ACHN (cell line): ENCODE measurements around the gene CAMSAP3.
"Not testable (repeated sequence)": the region's sequence is repeated elsewhere in the genome, so short reads cannot be mapped to it uniquely, and the experiment has no call there.

Source experiments
- DNase-seq: peaks from one replicate; pipeline ENCODE4 v3.0.0-alpha.2; 2015
- in situ Hi-C: cut with HindIII; loops from 2 replicates; pipeline ENCODE4 v1.10.0; 2017; ENCODE audit warnings: low sequenced_read_pairs, low pct_ligation_motif_present, low pct_unique_long_range_greater_than_20kb

Gene CAMSAP3

DNA sequence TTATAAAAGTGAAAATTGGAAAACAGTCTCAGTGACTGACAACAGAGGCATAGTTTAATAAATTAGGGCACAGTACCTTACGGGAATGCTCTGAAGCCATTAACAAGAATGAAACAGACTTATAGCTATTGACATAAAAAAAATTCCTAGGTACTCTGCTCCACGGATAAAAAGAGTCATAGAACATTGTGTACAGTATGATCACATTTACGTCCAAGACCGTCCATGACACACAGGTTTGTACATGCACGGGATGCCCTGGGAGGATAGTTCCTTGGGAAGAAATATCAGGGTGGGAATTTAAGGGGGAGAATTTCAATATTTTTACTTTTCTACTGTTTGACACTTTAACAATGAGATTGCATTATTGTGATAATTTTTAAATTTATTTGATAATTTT, 24.9 kb upstream of the CAMSAP3 start:
- in situ Hi-C loops = no loop called here
- DNase-seq = no peak

DNA sequence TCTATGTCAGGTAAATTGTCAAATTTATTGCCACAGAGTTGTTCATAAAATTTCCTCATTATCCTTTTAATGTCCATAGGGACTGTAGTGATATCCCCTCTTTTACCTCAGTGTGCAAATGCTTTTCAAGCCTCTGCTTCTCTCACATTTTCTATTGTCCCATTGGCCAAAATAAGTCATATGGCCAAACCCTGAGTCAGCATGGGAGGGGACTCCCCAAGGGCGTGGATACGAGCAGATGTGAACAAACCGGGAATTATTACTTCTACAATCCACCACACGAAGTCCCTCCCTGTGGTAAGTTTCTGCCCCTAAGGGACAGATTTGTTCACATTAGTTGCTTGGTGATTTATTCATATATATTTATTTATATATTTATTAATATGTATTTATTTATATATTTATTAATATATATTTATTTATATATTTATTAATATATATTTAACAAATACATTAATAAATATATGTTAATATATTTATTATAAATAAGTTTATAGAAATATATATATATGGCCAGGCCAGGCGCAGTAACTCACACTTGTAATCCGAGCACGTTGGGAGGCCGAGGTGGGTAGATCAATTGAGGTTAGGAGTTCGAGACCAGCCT, 20.1 kb upstream of the CAMSAP3 start:
- in situ Hi-C loops = no loop called here
- no peak for DNase-seq

- in situ Hi-C loops, DNase-seq: not testable (repeated sequence)
Observed at GRCh38 chr19:7577422-7577821, 18.2 kb upstream of the CAMSAP3 start.

DNA sequence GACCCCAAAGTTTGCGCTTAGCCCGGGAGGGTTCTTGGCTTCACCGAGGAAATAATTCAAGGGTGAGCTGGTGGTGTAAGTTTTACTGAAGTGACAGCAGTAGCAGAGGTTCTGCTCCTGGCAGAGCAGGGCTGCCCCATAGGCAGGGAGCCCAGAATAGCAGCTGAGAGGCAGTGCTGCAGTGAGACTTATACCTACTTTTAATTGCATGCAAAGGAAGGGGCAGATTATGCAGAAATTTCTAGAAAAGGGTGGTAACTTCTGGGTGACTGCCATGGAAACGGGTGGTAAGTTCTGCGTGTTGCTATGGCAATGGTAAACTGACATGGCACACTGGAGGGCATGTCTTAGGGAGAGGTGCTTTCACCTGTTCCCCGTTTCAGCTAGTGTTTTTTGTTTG, 17.5 kb upstream of the CAMSAP3 start:
- in situ Hi-C loops = no loop called here
- DNase-seq = no peak

GRCh38 chr19:7579182-7579581, 16.5 kb upstream of the CAMSAP3 start:
- in situ Hi-C loops = no loop called here
- no peak for DNase-seq

DNA sequence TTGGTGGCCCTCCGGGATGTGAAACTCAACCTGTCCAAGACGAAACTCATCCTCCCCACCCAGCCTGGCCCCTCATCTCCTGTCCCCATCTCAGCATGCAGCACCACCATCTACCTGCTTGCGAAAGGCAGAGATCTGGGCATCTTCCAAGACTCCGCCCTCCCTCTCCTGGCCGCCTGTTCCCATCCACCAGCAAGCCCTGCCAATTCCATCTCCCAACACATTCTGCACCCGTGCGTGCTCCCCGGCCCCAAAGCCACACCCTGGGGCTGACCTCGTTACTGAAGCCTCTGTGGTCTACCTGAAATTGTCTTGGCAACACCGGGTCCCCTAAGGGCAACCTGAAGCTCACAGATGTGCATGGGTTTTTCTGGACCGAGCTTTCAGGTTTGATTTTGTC, 13.2 kb upstream of the CAMSAP3 start:
- DNase-seq = no peak
- in situ Hi-C loops = no loop called here

DNA sequence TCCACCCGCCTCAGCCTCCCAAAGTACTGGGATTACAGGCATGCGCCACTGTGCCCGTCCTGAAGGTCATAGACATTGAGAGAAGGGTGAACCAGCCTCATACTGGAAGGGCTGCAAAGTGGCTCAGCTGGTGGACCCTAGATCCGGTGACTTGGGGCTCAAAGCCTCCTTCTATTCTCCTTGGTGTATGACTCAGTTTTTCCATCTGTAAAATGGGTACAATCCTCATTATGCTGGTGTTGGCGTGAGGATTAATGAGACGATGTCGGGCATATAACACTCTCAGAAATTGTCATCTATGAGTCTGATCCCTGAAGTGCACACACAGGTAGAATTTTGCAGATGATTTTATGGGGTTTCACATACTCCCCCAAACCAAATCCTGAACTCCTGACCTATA, 5.8 kb upstream of the CAMSAP3 start:
- DNase-seq = no peak
- in situ Hi-C loops = no loop called here

DNA sequence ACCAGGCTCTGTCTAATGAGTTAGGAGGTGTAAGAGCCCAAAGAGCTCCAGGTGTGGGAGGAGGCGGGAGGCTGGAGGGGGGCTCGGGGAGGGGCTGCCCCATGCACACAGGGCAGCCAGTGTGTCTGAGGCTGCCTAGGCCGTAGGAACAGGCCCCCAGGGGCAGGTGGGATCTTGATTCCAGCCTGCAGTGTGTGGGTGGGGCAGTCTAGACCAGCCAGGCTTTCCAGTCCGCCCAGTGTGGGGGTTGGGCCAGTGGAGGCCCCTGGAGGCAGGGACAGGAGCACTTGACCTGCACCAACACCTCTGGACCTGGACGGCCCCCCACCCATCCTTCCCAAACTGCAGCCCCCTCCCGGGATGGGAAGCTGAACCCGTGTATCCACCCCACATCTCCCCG, 5.4 kb upstream of the CAMSAP3 start:
- in situ Hi-C loops = no loop called here
- DNase-seq = no peak

GRCh38 chr19:7596211-7596937, 711 bp downstream of the CAMSAP3 start:
- DNase-seq = no peak
- in situ Hi-C loops = no loop called here

GRCh38 chr19:7597689-7598088, 2.0 kb downstream of the CAMSAP3 start:
- no peak for DNase-seq
- in situ Hi-C loops = no loop called here

DNA sequence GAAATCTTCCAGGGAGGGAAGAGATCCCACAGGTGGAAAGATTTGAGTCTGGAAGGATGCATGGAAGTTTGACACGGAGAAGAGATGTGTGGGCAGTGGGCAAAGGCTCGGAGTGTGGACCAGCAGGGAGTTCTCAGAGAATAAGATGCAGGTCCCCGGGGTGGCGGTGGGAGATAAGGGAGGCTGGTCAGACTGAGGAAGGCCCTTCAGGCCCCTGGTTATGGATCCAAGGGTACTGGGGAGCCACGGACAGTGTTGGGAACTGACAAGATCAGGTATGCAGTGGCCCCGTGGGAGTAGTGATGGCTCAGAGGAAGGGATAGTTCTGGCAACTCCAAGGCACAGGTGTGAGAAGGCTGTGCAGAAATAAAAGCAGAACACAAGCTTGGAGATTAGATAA, 2.5 kb downstream of the CAMSAP3 start:
- in situ Hi-C loops = no loop called here
- DNase-seq = no peak

DNA sequence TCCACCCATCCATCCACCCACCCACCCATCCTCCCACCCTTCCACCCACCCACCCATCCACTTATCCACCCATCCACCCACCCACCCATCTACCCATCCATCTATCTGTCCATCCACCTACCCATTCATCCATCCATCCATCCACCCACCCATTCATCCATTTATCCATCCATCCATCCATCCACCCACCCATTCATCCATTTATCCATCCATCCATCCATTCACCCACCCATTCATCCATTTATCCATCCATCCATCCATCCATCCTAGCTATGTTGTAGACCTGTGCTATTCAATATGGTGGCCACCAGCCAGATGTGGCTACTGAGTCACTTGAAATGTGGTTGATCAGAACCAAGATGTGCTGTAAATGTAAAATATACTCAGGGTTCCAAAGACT, 5.1 kb downstream of the CAMSAP3 start:
- DNase-seq = no peak
- in situ Hi-C loops = no loop called here

DNA sequence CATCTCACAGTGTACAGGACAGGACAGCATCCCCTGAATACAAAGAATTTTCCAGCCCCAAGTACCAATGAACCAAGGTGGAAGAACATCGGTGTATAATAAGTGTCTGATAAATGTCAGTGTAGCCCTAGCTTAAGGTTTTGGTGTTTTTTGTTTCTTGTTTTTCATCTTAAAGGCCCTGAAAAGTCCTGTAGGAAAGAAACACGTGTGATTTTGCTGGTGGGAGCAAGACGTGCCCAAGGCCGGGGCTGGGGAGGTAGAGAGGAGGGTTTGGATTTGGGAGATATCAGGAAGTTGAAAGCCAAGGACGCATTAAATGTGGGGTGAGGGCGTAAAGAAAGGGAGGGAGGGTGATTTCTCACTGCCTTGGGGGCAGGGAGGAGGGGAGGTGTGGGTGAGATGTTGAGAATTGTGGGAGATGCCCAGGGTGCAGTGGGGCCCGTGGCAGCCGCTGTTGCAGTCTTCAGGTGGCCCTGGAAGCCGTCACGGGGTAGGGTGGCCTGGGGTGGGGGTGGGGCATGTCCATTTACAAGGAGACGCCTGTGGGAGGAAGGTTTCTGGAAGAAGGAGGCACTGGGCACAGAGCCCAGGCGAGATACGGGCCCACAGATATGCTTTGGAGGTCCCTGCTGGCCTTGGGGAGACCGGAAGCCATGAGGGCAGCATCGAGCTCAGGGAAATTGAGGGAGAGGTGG, 6.7 kb downstream of the CAMSAP3 start:
- in situ Hi-C loops = no loop called here

DNA sequence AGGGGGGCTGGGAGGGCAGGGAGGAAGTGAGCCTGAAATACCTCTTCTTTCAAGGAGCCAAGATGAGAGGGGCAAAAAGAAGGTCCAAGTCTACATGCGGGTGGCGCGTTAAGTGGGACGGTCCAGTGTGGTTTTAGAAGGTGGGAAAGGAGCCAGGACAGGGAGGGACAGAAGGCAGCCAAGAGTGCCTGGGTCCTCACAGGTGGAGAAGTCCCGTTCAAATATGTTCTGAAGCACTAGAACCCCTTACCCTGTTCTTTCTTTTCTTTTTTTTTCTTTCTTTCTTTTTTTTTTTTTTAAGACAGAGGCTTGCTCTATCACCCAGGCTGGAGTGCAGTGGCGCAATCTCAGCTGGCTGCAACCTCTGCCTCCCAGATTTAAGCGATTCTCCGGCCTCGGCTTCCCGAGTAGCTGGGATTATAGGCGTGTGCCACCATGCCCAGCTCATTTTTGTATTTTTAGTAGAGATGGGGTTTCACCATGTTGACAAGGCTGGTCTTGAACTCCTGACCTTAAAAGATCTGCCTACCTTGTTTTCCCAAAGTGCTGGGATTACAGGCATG, 7.4 kb downstream of the CAMSAP3 start:
- DNase-seq = no peak
- in situ Hi-C loops = no loop called here

More for the DNA sequence above, 6.7 kb downstream of the CAMSAP3 start:
- DNase-seq = no peak

GRCh38 chr19:7603919-7604318, 8.3 kb downstream of the CAMSAP3 start:
- DNase-seq = no peak
- in situ Hi-C loops = no loop called here

- in situ Hi-C loops = no loop called here
- peak; percentile 12 for DNase-seq
Observed at GRCh38 chr19:7605490-7606222, 10.0 kb downstream of the CAMSAP3 start.

DNA sequence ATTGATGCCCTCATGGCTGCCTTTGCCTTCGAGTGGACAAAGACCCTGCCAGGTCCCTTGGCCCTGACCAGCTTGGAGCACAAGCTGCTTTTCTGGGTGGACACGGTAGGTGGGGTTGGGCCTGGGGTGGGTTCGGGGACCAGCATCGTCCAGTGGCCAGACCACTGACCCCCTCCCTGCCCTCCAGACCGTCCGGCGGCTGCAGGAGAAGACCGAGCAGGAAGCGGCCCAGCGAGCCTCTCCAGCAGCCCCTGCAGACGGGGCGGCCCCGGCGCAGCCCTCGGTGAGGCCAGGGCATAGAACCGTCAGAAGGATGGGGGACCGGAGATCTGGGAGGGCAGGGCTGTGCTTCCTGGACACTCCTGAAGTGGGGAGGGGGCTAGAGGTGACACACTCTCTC, 10.6 kb downstream of the CAMSAP3 start:
- no peak for DNase-seq
- in situ Hi-C loops = no loop called here

GRCh38 chr19:7607212-7607873, 11.7 kb downstream of the CAMSAP3 start:
- no peak for DNase-seq
- in situ Hi-C loops = no loop called here
